ENCODE measurements around the gene BRMS1L. TPM values are rescaled to one million over a fixed set of nuclear protein-coding genes. Genes with fewer than 3 reads are reported as not detected.
A peak's percentile ranks its signal among the peaks of the same experiment; 100 is the strongest.

The BRMS1L gene
- total and polyA plus RNA-seq, 2 of the 13 experiments (the other 11 are each of a cell fraction or from before 2014, with no cell fraction given): 21.1 to 23.8 TPM

GRCh38 chr14:35897616-35898111 is 71.5 kb downstream of the BRMS1L start (continued):
- TF ChIP-seq GMEB1 (CRISPR knock-in tag; IDR thresholded peaks at IDR 0.05; ENCODE audit: borderline replicate concordance): no peak

GRCh38 chr14:35898217-35898775 is 72.2 kb downstream of the BRMS1L start:
- FAIRE-seq: no peak
- TF ChIP-seq ZNF143 (CRISPR knock-in tag; IDR thresholded peaks at IDR 0.05) (peak; percentile 50; the same call in 1 of the 2 replicates), HIC2 (CRISPR knock-in tag; IDR thresholded peaks at IDR 0.05; ENCODE audit: low read depth) (no peak)
- intact Hi-C loops (cut with micrococcal nuclease; ENCODE audit: unreplicated experiment) (loop anchor here (5.0 kb wide), 1 partner anchor 1991 kb away; no protein-coding TSS in a partner anchor), in situ Hi-C loops (cut with HindIII; ENCODE audit: extremely low pct_ligation_motif_present, low pct_unique_long_range_greater_than_20kb) (no loop called here)
- H3K4me1 ChIP-seq (ENCODE audit: insufficient read depth, low read length): no peaks in the 10 kb centered on the region
- no peaks in the 10 kb centered on the region for H3K79me2 ChIP-seq (ENCODE audit: insufficient read depth, low read length)
- no peak for DNase-seq (ENCODE audit: low spot score)
- WGBS (ENCODE audit: low lambda C conversion rate): 20% methylated on average over 4 of the region's 4 CpGs
- H3K27me3 ChIP-seq (ENCODE audit: control insufficient read depth in 1 of 2, insufficient read depth in 2 of 2, low read length in 2 of 2): no peaks in the 10 kb centered on the region
- no peaks in the 10 kb centered on the region for H3K9me3 ChIP-seq (ENCODE audit: low read length)
- no peak overlapping the region for H2AFZ ChIP-seq (ENCODE audit: low read length)
- H4K20me1 ChIP-seq (ENCODE audit: insufficient read depth, low read length): no peaks in the 10 kb centered on the region
- H3K9ac ChIP-seq (ENCODE audit: insufficient read depth, low read depth, low read length): no peak overlapping the region
- H3K4me2 ChIP-seq (ENCODE audit: low read depth, low read length): no peak overlapping the region
- POLR2A ChIA-PET: no interaction called here
- H3K27ac ChIP-seq (ENCODE audit: extremely low read length, insufficient read depth, low read length): no peak overlapping the region
- no peak overlapping the region for H3K4me3 ChIP-seq (replicated peaks in 1 of 3; ENCODE audit: insufficient read depth in 1 of 3, low read depth in 2 of 3, low read length in 3 of 3)
- ATAC-seq: peak; percentile 90
- H3K36me3 ChIP-seq (replicated peaks in 1 of 2; ENCODE audit: control insufficient read depth in 1 of 2, insufficient read depth in 2 of 2, low read length in 2 of 2): no peaks in the 10 kb centered on the region
- no TSS peak for BruUV-seq (replicated peaks)
- CTCF ChIA-PET (ENCODE audit: low intra/inter-chr PET ratio, low total read pairs): no interaction called here

Measured in HepG2 (cell line).